Measurements from ENCODE around the gene SMIM8. TPM values are rescaled to one million over a fixed set of nuclear protein-coding genes. Genes with fewer than 3 reads are reported as not detected.

Gene SMIM8
- total RNA-seq, 1 experiment from 2014 or later: 10.8 TPM

GRCh38 chr6:87341158-87341557 lies 18.8 kb downstream of the SMIM8 start:
- TF ChIP-seq, protein P1, sequence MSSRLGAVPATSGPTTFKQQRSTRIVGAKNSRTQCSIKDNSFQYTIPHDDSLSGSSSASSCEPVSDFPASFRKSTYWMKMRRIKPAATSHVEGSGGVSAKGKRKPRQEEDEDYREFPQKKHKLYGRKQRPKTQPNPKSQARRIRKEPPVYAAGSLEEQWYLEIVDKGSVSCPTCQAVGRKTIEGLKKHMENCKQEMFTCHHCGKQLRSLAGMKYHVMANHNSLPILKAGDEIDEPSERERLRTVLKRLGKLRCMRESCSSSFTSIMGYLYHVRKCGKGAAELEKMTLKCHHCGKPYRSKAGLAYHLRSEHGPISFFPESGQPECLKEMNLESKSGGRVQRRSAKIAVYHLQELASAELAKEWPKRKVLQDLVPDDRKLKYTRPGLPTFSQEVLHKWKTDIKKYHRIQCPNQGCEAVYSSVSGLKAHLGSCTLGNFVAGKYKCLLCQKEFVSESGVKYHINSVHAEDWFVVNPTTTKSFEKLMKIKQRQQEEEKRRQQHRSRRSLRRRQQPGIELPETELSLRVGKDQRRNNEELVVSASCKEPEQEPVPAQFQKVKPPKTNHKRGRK (CRISPR knock-in tag; IDR thresholded peaks at IDR 0.05; ENCODE audit: borderline replicate concordance): no peak
- TF ChIP-seq ZBTB21 (CRISPR knock-in tag; IDR thresholded peaks at IDR 0.05; ENCODE audit: borderline replicate concordance): no peak
- no peak for TF ChIP-seq ZNF423 (CRISPR knock-in tag; IDR thresholded peaks at IDR 0.05)
- TF ChIP-seq MXD4 (CRISPR knock-in tag; IDR thresholded peaks at IDR 0.05; ENCODE audit: borderline replicate concordance): no peak
- no peak for TF ChIP-seq SMAD4 (CRISPR knock-in tag; IDR thresholded peaks at IDR 0.05)
- no peak for TF ChIP-seq ATF1 (CRISPR knock-in tag; IDR thresholded peaks at IDR 0.05)
- TF ChIP-seq, protein P2, sequence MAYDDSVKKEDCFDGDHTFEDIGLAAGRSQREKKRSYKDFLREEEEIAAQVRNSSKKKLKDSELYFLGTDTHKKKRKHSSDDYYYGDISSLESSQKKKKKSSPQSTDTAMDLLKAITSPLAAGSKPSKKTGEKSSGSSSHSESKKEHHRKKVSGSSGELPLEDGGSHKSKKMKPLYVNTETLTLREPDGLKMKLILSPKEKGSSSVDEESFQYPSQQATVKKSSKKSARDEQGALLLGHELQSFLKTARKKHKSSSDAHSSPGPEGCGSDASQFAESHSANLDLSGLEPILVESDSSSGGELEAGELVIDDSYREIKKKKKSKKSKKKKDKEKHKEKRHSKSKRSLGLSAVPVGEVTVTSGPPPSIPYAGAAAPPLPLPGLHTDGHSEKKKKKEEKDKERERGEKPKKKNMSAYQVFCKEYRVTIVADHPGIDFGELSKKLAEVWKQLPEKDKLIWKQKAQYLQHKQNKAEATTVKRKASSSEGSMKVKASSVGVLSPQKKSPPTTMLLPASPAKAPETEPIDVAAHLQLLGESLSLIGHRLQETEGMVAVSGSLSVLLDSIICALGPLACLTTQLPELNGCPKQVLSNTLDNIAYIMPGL (CRISPR knock-in tag; IDR thresholded peaks at IDR 0.05): no peak
- Mint-ChIP-seq H3K4me1 (peaks cover 9% of the 10 kb centered on the region), H3K27ac (no peak overlapping the region), H3K36me3 (no peaks in the 10 kb centered on the region), H3K9me3 (no peaks in the 10 kb centered on the region), H3K4me3 (no peak overlapping the region), H3K27me3 (ENCODE audit: low read depth) (no peaks in the 10 kb centered on the region)
- DNase-seq (ENCODE audit: low spot score): no peak
- ATAC-seq: no peak
- ChIA-PET CTCF (no interaction called here), POLR2A (no interaction called here)

GRCh38 chr6:87341899-87342298 lies 19.5 kb downstream of the SMIM8 start:
- no peak overlapping the region for H3K4me3 Mint-ChIP-seq
- ATAC-seq: no peak
- TF ChIP-seq, protein P3, sequence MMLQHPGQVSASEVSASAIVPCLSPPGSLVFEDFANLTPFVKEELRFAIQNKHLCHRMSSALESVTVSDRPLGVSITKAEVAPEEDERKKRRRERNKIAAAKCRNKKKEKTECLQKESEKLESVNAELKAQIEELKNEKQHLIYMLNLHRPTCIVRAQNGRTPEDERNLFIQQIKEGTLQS (CRISPR knock-in tag; conservative IDR thresholded peaks at IDR 0.05): no peak
- TF ChIP-seq ATF1 (CRISPR knock-in tag; IDR thresholded peaks at IDR 0.05) (no peak), ELF4 (CRISPR knock-in tag; IDR thresholded peaks at IDR 0.05; ENCODE audit: low read depth) (no peak), PRRX2 (CRISPR knock-in tag; IDR thresholded peaks at IDR 0.05) (no peak), USF1 (CRISPR knock-in tag; IDR thresholded peaks at IDR 0.05) (no peak), ETV6 (CRISPR knock-in tag; IDR thresholded peaks at IDR 0.05) (no peak), GRHL2 (CRISPR knock-in tag; IDR thresholded peaks at IDR 0.05; ENCODE audit: insufficient replicate concordance, severe bottlenecking) (no peak), NFE2L1 (CRISPR knock-in tag; IDR thresholded peaks at IDR 0.05) (no peak), RELA (CRISPR knock-in tag; IDR thresholded peaks at IDR 0.05; ENCODE audit: borderline replicate concordance) (no peak), TCF7 (CRISPR knock-in tag; IDR thresholded peaks at IDR 0.05; ENCODE audit: low read depth) (no peak), JAZF1 (CRISPR knock-in tag; IDR thresholded peaks at IDR 0.05) (no peak), MXD4 (CRISPR knock-in tag; IDR thresholded peaks at IDR 0.05; ENCODE audit: borderline replicate concordance) (no peak), ZNF317 (CRISPR knock-in tag; IDR thresholded peaks at IDR 0.05; ENCODE audit: borderline replicate concordance, low read depth) (no peak)
- TF ChIP-seq, protein P4, sequence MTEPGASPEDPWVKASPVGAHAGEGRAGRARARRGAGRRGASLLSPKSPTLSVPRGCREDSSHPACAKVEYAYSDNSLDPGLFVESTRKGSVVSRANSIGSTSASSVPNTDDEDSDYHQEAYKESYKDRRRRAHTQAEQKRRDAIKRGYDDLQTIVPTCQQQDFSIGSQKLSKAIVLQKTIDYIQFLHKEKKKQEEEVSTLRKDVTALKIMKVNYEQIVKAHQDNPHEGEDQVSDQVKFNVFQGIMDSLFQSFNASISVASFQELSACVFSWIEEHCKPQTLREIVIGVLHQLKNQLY (CRISPR knock-in tag; IDR thresholded peaks at IDR 0.05): no peak
- TF ChIP-seq, protein P5, sequence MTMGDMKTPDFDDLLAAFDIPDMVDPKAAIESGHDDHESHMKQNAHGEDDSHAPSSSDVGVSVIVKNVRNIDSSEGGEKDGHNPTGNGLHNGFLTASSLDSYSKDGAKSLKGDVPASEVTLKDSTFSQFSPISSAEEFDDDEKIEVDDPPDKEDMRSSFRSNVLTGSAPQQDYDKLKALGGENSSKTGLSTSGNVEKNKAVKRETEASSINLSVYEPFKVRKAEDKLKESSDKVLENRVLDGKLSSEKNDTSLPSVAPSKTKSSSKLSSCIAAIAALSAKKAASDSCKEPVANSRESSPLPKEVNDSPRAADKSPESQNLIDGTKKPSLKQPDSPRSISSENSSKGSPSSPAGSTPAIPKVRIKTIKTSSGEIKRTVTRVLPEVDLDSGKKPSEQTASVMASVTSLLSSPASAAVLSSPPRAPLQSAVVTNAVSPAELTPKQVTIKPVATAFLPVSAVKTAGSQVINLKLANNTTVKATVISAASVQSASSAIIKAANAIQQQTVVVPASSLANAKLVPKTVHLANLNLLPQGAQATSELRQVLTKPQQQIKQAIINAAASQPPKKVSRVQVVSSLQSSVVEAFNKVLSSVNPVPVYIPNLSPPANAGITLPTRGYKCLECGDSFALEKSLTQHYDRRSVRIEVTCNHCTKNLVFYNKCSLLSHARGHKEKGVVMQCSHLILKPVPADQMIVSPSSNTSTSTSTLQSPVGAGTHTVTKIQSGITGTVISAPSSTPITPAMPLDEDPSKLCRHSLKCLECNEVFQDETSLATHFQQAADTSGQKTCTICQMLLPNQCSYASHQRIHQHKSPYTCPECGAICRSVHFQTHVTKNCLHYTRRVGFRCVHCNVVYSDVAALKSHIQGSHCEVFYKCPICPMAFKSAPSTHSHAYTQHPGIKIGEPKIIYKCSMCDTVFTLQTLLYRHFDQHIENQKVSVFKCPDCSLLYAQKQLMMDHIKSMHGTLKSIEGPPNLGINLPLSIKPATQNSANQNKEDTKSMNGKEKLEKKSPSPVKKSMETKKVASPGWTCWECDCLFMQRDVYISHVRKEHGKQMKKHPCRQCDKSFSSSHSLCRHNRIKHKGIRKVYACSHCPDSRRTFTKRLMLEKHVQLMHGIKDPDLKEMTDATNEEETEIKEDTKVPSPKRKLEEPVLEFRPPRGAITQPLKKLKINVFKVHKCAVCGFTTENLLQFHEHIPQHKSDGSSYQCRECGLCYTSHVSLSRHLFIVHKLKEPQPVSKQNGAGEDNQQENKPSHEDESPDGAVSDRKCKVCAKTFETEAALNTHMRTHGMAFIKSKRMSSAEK (CRISPR knock-in tag; IDR thresholded peaks at IDR 0.05; ENCODE audit: borderline replicate concordance): no peak
- no peaks in the 10 kb centered on the region for H3K27me3 Mint-ChIP-seq (ENCODE audit: low read depth)
- no peak overlapping the region for H3K27ac Mint-ChIP-seq
- DNase-seq (ENCODE audit: low spot score): no peak
- POLR2A ChIA-PET: no interaction called here
- no peaks in the 10 kb centered on the region for H3K9me3 Mint-ChIP-seq
- H3K36me3 Mint-ChIP-seq: no peaks in the 10 kb centered on the region
- CTCF ChIA-PET: no interaction called here
- peaks cover 5% of the 10 kb centered on the region for H3K4me1 Mint-ChIP-seq
